ENCODE measurements around the gene CHTOP. TPM values are rescaled to one million over a fixed set of nuclear protein-coding genes. Genes with fewer than 3 reads are reported as not detected.

Gene CHTOP
- total and polyA plus RNA-seq, 2 of the 4 experiments (the other 2 are of a cell fraction): 33.9 to 50.8 TPM

- Histone ChIP-seq H2AK9ac (replicated peaks; ENCODE audit: low read depth, low read length, poor library complexity) (peak overlapping the region; percentile 79), H3K27me3 (ENCODE audit: control insufficient read depth, insufficient read depth, low read length) (no peaks in the 10 kb centered on the region), H3K4me1 (ENCODE audit: control insufficient read depth, insufficient read depth, low read length) (peaks cover 16% of the 10 kb centered on the region), H3K23ac (ENCODE audit: low read depth, low read length) (no peak overlapping the region), H3K36me3 (ENCODE audit: control insufficient read depth, insufficient read depth, low read length) (0 out of 2 replicates have a peak, but pooled peaks cover 2% of the 10 kb centered on the region), H3K56ac (ENCODE audit: extremely low read depth, insufficient read depth, low read length) (no peak overlapping the region), H2BK20ac (ENCODE audit: low read depth, low read length) (no peak overlapping the region), H4K5ac (ENCODE audit: low read depth, low read length) (no peak overlapping the region), H3K9me1 (ENCODE audit: insufficient read depth, low read length) (peaks cover 21% of the 10 kb centered on the region), H4K20me1 (ENCODE audit: insufficient read depth, low read length) (peaks cover 13% of the 10 kb centered on the region; the same call in 1 of the 2 replicates), H2BK15ac (ENCODE audit: low read depth, low read length) (no peak overlapping the region), H2BK5ac (ENCODE audit: low read depth, low read length, poor library complexity, severe bottlenecking) (no peak overlapping the region), H3K14ac (replicated peaks; ENCODE audit: low read depth, low read length) (no peak overlapping the region), H2BK120ac (ENCODE audit: low read depth, low read length) (no peak overlapping the region), H3K9ac (ENCODE audit: low read depth, low read length) (no peak overlapping the region), H3K18ac (ENCODE audit: low read depth, low read length) (no peak overlapping the region), H3K4me2 (ENCODE audit: low read depth, low read length) (no peak overlapping the region), H3K4me3 (ENCODE audit: insufficient read depth, low read depth, low read length) (no peak overlapping the region), H2AK5ac (ENCODE audit: low read depth, low read length) (no peak overlapping the region), H4K91ac (ENCODE audit: insufficient read depth, low read depth, low read length) (no peak overlapping the region; the same call in 1 of the 2 replicates), H2AFZ (replicated peaks; ENCODE audit: low read length, poor library complexity) (peak overlapping the region; percentile 23), H4K8ac (ENCODE audit: low read depth in 2 of 2, low read length in 2 of 2) (no peak overlapping the region), H3K9me3 (ENCODE audit: control insufficient read depth, insufficient read depth, low read length) (no peaks in the 10 kb centered on the region), H3K79me1 (ENCODE audit: low read depth in 1 of 2, low read length in 2 of 2) (peaks cover 15 to 26% of the 10 kb centered on the region in 2 experiments), H3K27ac (ENCODE audit: insufficient read depth, low read length) (no peak overlapping the region), H3K4ac (ENCODE audit: low read depth, low read length) (peak overlapping the region; percentile 28; the same call in 1 of the 2 replicates)
- ChIA-PET CTCF (interaction anchor here (1.2 kb wide), 1 partner anchor 58 kb away, joined by 3 read pairs; no protein-coding TSS in a partner anchor), POLR2A (ENCODE audit: unreplicated experiment) (no interaction called here)
- no TSS peak for BruUV-seq (replicated peaks)
- intact Hi-C loops (cut with micrococcal nuclease) (no loop called here), in situ Hi-C loops (cut with MboI; ENCODE audit: low sequenced_read_pairs) (no loop called here), dilution Hi-C loops (cut with HindIII; ENCODE audit: low sequenced_read_pairs, unreplicated experiment) (no loop called here)
- TF ChIP-seq CTCF (conservative IDR thresholded peaks at IDR 0.05; ENCODE audit: low read depth, low read length): no peak
- no peak for TF ChIP-seq RFX5 (IDR thresholded peaks at IDR 0.05; ENCODE audit: low read depth, low read length)
- TF ChIP-seq SMC3 (IDR thresholded peaks at IDR 0.05; ENCODE audit: low read depth, low read length): no peak
- TF ChIP-seq CHD1 (IDR thresholded peaks at IDR 0.05; ENCODE audit: low read depth, low read length): no peak
- TF ChIP-seq RAD21 (IDR thresholded peaks at IDR 0.05; ENCODE audit: low read length): no peak
- TF ChIP-seq RCOR1 (IDR thresholded peaks at IDR 0.05; ENCODE audit: insufficient replicate concordance, low read length): no peak
- no peak for TF ChIP-seq NFE2L2 (IDR thresholded peaks at IDR 0.05; ENCODE audit: low read depth, low read length)
- no peak for TF ChIP-seq POLR2A (IDR thresholded peaks at IDR 0.05; ENCODE audit: low read depth, low read length)
- ATAC-seq (ENCODE audit: low read depth): no peak
- DNase-seq: no peak
- no CpG with 5 or more reads among the region's 7 CpGs for WGBS, 2 experiments (ENCODE audit: extremely low coverage in 2 of 2, insufficient read length in 1 of 2)
Measured at GRCh38 chr1:153630384-153630783, 3.5 kb upstream of the CHTOP start.
